Caco-2 (cell line): ENCODE measurements around the gene AKAP8L. TPM values are rescaled to one million over a fixed set of nuclear protein-coding genes. Genes with fewer than 3 reads are reported as not detected.
"Not testable (repeated sequence)": the region's sequence is repeated elsewhere in the genome, so short reads cannot be mapped to it uniquely, and the experiment has no call there.

Experiments
- BruUV-seq: library from RNA; stranded (reverse); fragments of 400-500 nt; replicated peaks from 2 replicates; lab custom pipeline; 2021; lab: Mats Ljungman, UMichigan
- CTCF ChIA-PET: fragments of 300-600 bp; sonication (Branson Sonifier 250); formaldehyde crosslinking; loops from one replicate; lab custom pipeline; 2022; ENCODE audit warnings: antibody characterized with exemption; lab: Charles Lee
- POLR2A ChIA-PET: fragments of 300-600 bp; sonication (Branson Sonifier 250); formaldehyde crosslinking; loops from one replicate; lab custom pipeline; 2022; ENCODE audit warnings: antibody characterized with exemption; lab: Charles Lee
- DNase-seq, 2 experiments: peaks; one replicate each; pipeline versions ENCODE4 v3.0.0 to v3.0.0-alpha.2; 2020 to 2022
- H3K27me3 ChIP-seq: replicated peaks from 2 replicates; pipeline ENCODE4 v1.6.0; 2011; ENCODE audit warnings: low read length; ENCODE audit not compliant: control insufficient read depth, insufficient read depth
- H3K36me3 ChIP-seq: 2 replicates; pipeline ENCODE4 v1.5.1; 2011; ENCODE audit warnings: low read length; ENCODE audit not compliant: control insufficient read depth, insufficient read depth
- H3K4me1 ChIP-seq: fragments of 250-450 bp; sonication (Bioruptor Pico); 2 replicates; pipeline ENCODE4 v1.5.1; 2020; ENCODE audit warnings: mild to moderate bottlenecking
- H3K4me3 ChIP-seq: 2 replicates; pipeline ENCODE4 v1.5.1; 2011; ENCODE audit warnings: low read depth, mild to moderate bottlenecking, control low read depth, low read length
- H3K9me3 ChIP-seq: fragments of 250-450 bp; sonication (Bioruptor Pico); 2 replicates; pipeline ENCODE4 v1.5.1; 2020; ENCODE audit warnings: mild to moderate bottlenecking, moderate library complexity
- H3K27ac Mint-ChIP-seq: one replicate; pipeline ENCODE4 v1.8.0; 2022; ENCODE audit warnings: mixed read lengths; ENCODE audit not compliant: unreplicated experiment
- H3K27me3 Mint-ChIP-seq: one replicate; pipeline ENCODE4 v1.8.0; 2022; ENCODE audit warnings: mixed read lengths; ENCODE audit not compliant: insufficient read depth, unreplicated experiment
- H3K36me3 Mint-ChIP-seq: one replicate; pipeline ENCODE4 v1.8.0; 2022; ENCODE audit warnings: mild to moderate bottlenecking, mixed read lengths; ENCODE audit not compliant: insufficient read depth, unreplicated experiment
- H3K4me1 Mint-ChIP-seq: one replicate; pipeline ENCODE4 v1.8.0; 2022; ENCODE audit warnings: low read depth, mixed read lengths; ENCODE audit not compliant: unreplicated experiment
- H3K4me3 Mint-ChIP-seq: one replicate; pipeline ENCODE4 v1.8.0; 2022; ENCODE audit warnings: mild to moderate bottlenecking, moderate library complexity, mixed read lengths; ENCODE audit not compliant: unreplicated experiment
- H3K9me3 Mint-ChIP-seq: one replicate; pipeline ENCODE4 v1.8.0; 2022; ENCODE audit warnings: mixed read lengths; ENCODE audit not compliant: unreplicated experiment
- CTCF ChIP-seq, 2 experiments: fragments of 200-600 bp in 1 of 2; IDR thresholded peaks; 1 replicate in 1 of 2; 2 replicates in 1 of 2; pipeline versions ENCODE4 v1.5.1 to v1.8.0; 2011 to 2022; ENCODE audit warnings: antibody characterized with exemption in 1 of 2, control low read depth in 1 of 2, inconsistent platforms in 1 of 2, low read depth in 1 of 2, low read length in 1 of 2, mild to moderate bottlenecking in 1 of 2, moderate library complexity in 1 of 2; ENCODE audit not compliant: insufficient read depth in 1 of 2, severe bottlenecking in 1 of 2, unreplicated experiment in 1 of 2
- intact Hi-C: fragments of 100-400 bp; cut with micrococcal nuclease; formaldehyde crosslinking; loops from one replicate; pipeline ENCODE4 v1.10.0; 2022; ENCODE audit not compliant: unreplicated experiment
- total RNA-seq: library from RNA; stranded (reverse); gene quantifications from 2 replicates; pipeline ENCODE4 v1.2.3, GENCODE V29; 2022

AKAP8L gene
- total RNA-seq, 1 experiment from 2014 or later: 112 TPM

- H3K27me3 ChIP-seq: no peaks in the 10 kb centered on the region
- H3K27ac Mint-ChIP-seq: no peak overlapping the region
- CTCF ChIA-PET: no interaction called here
- no peaks in the 10 kb centered on the region for H3K9me3 ChIP-seq
- no TSS peak for BruUV-seq
- no peaks in the 10 kb centered on the region for H3K36me3 ChIP-seq
- H3K4me3 Mint-ChIP-seq: no peak overlapping the region
- peaks cover 15% of the 10 kb centered on the region for H3K36me3 Mint-ChIP-seq
- H3K27me3 Mint-ChIP-seq: no peaks in the 10 kb centered on the region
- intact Hi-C loops: no loop called here
- POLR2A ChIA-PET: no interaction called here
- H3K4me1 Mint-ChIP-seq: no peaks in the 10 kb centered on the region
- H3K4me1 ChIP-seq: no peaks in the 10 kb centered on the region
- no peak for TF ChIP-seq CTCF (IDR thresholded peaks at IDR 0.05; ENCODE audit: insufficient read depth in 1 of 2, low read depth in 1 of 2, low read length in 1 of 2, severe bottlenecking in 1 of 2, unreplicated experiment in 1 of 2)
- no peaks in the 10 kb centered on the region for H3K9me3 Mint-ChIP-seq
- no peak for DNase-seq
- no peak overlapping the region for H3K4me3 ChIP-seq
Observed at GRCh38 chr19:15340086-15340485, 78.7 kb downstream of the AKAP8L start.

- Histone ChIP-seq H3K4me3 (no peak overlapping the region), H3K27me3 (no peaks in the 10 kb centered on the region), H3K36me3 (no peaks in the 10 kb centered on the region), H3K9me3 (no peaks in the 10 kb centered on the region), H3K4me1 (0 out of 2 replicates have a peak, but pooled peaks cover 3% of the 10 kb centered on the region)
- H3K27me3 Mint-ChIP-seq: no peaks in the 10 kb centered on the region
- DNase-seq: no peak
- BruUV-seq: no TSS peak
- ChIA-PET CTCF (no interaction called here), POLR2A (no interaction called here)
- intact Hi-C loops: no loop called here
- no peaks in the 10 kb centered on the region for H3K4me1 Mint-ChIP-seq
- no peak for TF ChIP-seq CTCF (IDR thresholded peaks at IDR 0.05; ENCODE audit: insufficient read depth in 1 of 2, low read depth in 1 of 2, low read length in 1 of 2, severe bottlenecking in 1 of 2, unreplicated experiment in 1 of 2)
- H3K27ac Mint-ChIP-seq: no peak overlapping the region
- H3K36me3 Mint-ChIP-seq: peaks cover 10% of the 10 kb centered on the region
- no peaks in the 10 kb centered on the region for H3K9me3 Mint-ChIP-seq
- no peak overlapping the region for H3K4me3 Mint-ChIP-seq
Observed at GRCh38 chr19:15337202-15337601, 81.6 kb downstream of the AKAP8L start.

GRCh38 chr19:15335992-15336391 lies 82.8 kb downstream of the AKAP8L start:
- H3K4me1 Mint-ChIP-seq, H3K36me3 ChIP-seq, H3K9me3 ChIP-seq, POLR2A ChIA-PET, H3K27ac Mint-ChIP-seq, H3K4me1 ChIP-seq, H3K27me3 Mint-ChIP-seq, BruUV-seq, H3K27me3 ChIP-seq, intact Hi-C loops, H3K4me3 Mint-ChIP-seq, H3K9me3 Mint-ChIP-seq, H3K4me3 ChIP-seq, DNase-seq, CTCF ChIA-PET: not testable (repeated sequence)
- H3K36me3 Mint-ChIP-seq: peaks cover 12% of the 10 kb centered on the region
